Hematopoietic multipotent progenitor cell treated with erythropoietin and hydrocortisone succinate and interleukin-3 and kit ligand, for 17 days (in vitro differentiated cells): ENCODE measurements around the gene SLC27A6.
"Not testable (repeated sequence)": the region's sequence is repeated elsewhere in the genome, so short reads cannot be mapped to it uniquely, and the experiment has no call there.

Source experiments
- DNase-seq: peaks from one replicate; pipeline ENCODE4 v3.0.0-alpha.2; 2015; ENCODE audit warnings: low spot score

Gene SLC27A6

DNA sequence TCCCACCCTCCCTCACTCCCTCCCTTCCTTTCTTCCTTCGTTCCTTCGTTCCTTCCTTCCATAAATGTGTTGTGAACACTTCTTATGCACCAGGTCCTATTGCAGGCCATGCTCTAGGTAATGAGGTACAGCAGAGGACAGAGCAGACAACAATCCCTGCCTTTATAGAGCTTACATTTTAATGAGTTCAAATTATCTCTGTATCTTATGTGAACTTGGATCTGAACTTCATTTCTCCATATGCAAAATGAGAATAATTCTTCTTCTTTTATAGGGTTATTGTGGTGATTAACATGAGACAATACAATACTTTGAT lies 37.2 kb downstream of the SLC27A6 start:
- no peak for DNase-seq

DNA sequence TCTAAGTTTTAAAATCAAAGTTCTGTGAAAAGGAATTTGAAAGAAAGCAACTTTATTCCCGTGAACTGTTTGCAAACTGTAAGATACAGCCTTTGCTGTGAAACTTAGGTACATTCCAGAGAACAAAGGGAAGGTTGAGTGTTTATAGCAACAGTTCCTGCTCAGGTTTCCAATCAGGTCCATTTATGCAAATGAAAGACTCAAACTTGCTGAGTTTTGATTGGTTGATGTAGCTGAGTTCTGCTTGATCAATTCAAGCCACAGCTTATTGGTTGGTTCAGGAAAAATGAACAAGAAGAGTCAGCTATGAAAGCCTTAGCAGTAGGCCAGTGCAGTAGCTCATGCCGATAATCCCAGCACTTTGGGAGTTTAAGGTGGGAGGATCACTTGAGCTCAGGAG lies 37.9 kb downstream of the SLC27A6 start:
- DNase-seq: no peak

- no peak for DNase-seq
Measured at GRCh38 chr5:129014185-129014584, 48.9 kb downstream of the SLC27A6 start.

DNA sequence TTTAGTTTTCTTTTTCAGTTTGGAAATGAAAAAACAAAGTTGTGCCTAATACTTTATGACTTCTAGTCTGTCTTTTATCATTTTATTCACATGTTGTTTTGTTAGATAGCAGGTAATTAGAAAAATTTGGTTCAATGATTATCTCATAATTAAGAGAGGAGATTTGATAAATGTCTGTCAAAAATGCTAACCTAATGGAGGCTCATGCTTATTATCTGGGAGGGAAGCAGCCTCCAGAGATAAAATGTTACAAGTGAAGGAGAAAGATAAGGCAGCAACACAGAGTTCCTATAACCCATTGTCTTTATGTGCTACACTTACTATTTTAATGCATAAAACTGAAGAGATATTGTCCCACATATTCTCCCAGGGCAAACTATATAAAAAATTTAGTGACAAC lies 53.5 kb downstream of the SLC27A6 start:
- DNase-seq: no peak

GRCh38 chr5:129019401-129019908 lies 54.2 kb downstream of the SLC27A6 start:
- DNase-seq: no peak

GRCh38 chr5:129020683-129021082 lies 55.4 kb downstream of the SLC27A6 start:
- no peak for DNase-seq

DNA sequence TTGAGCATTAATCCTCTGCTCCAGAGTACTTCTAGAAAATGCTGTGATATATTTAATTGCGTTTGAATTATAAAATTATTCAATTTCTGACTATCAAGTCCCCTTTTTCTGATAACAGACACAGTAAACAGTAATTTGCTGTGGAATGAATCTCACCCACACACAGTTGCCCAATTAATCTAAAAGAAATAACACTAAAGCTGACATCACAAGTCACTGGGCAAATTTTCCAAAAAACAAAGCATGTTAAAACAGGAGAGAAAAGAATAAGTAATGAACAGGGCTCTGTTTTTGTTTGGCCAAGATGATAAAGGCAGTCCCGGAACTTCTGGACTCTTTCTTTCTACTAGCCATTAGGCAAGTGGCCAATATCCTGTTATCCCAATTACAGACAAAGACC lies 56.5 kb downstream of the SLC27A6 start:
- DNase-seq: no peak

DNA sequence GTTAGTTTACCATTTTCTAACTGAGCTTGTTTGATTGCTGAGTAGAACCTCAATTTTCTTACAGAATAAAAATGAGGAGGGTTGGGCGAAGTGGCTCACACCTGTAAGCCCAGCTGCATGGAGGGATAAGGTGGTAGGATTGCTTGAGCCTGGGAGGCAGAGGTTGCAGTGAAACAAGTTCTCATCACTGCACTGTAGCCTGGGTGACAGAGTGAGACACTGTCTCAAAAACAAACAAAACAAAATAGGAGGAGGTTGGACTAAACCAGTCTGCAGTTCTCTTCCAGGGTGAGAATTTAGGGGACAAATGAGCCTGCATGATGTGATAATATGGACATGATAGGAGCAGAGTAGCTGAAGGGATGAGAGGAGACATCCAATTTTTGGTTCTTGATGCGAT lies 57.3 kb downstream of the SLC27A6 start:
- DNase-seq: no peak

- no peak for DNase-seq
Measured at GRCh38 chr5:129027260-129027659, 62.0 kb downstream of the SLC27A6 start.

DNA sequence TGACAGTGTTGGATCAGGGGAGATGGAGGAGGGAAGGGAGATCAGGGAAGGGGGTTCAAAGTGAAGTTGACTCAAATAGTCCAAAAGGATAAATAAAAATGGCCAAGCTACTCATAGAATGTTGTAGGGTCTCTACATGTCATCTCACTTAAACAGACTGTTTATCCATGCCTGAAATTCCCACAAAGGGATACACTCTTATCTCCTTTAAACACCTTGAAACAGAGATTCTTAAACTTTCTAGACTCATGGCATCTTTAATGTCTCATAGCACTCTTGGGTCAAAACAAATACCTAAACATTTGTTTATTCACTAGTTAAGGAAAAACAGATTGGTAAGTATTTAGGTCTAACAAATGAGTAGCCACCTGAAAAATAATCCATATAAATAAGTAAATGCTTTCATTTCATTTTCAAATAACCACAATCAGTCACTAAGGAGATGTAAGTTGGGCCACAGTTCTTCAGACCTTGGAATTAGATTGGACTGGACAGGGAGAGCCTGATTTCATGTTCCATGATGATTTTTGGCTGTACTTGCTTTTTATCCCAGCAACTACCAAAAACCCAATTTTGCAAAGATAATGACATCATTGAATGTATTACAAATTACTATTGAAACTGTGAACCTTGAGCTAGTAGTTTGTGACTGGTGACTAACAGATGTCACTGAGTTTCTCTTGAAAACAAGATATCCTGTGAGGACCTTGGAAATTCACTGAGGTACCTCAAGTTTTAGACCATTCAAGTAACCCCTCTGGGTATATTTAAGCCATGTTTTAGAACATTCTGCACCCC lies 66.8 kb downstream of the SLC27A6 start:
- no peak for DNase-seq

GRCh38 chr5:129036257-129036656 lies 71.0 kb downstream of the SLC27A6 start:
- DNase-seq: not testable (repeated sequence)

- DNase-seq: no peak
Measured at GRCh38 chr5:129041196-129041881, 76.1 kb downstream of the SLC27A6 start.

DNA sequence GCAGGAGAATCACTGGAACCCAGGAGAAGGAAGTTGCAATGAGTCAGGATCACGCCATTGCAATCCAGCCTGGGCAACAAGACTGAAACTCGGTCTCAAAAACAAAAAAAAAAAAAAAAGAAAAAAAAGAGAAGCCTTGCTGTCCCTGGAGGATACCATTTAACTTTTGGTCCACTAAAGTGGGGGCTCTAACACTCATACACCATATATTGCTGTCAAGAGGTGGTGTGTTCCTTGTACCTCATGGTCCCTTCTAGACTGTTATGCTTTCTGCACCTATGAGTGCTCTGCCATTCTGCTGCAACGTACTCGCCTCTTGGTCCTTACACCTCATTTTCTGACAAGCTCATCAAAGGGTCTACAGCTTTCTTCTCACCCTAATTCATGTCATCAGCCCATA lies 77.0 kb downstream of the SLC27A6 start:
- no peak for DNase-seq

DNA sequence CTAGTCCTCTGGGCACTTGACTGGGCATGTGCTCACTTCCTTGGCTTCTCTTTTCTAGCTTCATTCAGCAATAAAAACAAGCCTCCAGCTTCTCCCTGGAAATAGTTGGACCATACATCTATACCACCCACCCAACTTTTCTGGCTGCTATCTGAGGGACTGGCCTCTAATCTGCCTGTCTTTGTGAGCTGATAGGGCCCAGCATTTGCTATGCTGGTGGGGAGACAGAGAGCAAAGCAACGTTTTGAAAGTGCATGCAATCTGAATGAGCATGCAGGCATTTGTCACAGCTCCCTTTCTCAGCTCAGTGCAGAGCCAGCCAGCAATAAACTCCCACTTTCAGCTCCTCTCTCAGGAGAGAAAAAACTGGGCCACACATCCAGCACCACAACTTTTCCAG lies 78.6 kb downstream of the SLC27A6 start:
- DNase-seq: no peak

- no peak for DNase-seq
Measured at GRCh38 chr5:129046151-129046550, 80.9 kb downstream of the SLC27A6 start.

- DNase-seq: no peak
Measured at GRCh38 chr5:129048509-129048908, 83.2 kb downstream of the SLC27A6 start.

DNA sequence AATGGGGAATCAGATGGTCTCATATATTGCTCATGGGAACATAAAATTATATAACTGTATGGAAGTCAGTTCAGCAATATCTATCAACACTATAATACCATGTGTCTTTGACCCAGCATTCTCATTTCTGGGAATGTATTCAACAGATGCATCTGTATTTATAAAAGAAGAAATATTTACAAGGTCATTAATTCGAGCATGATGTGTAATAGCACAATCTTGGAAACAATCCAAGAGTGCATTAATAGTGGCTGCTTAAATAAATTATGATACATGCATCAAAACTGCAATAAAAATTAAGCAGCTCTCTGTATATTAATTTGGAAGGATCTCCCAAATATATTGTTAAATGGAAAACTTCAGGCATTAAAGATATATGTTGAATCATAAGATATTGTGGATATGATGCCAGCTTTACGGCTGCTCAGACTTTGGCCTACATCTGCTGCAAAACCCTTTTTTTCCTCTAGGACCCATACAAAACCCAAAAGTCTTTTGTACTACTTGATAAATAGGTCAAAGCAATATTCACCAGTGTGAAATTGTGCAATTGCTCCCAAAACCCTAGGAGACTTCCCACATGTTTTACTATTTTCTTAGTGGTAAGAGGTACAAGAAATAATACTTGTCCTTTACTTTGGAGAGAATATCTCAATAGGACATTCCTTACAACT lies 84.0 kb downstream of the SLC27A6 start:
- DNase-seq: no peak

GRCh38 chr5:129051283-129051682 lies 86.0 kb downstream of the SLC27A6 start:
- no peak for DNase-seq

- no peak for DNase-seq
Measured at GRCh38 chr5:129053438-129053837, 88.2 kb downstream of the SLC27A6 start.

- DNase-seq: no peak
Measured at GRCh38 chr5:129057329-129057728, 92.0 kb downstream of the SLC27A6 start.

GRCh38 chr5:129061849-129062248 lies 96.6 kb downstream of the SLC27A6 start:
- DNase-seq: no peak

GRCh38 chr5:129063483-129064113 lies 98.3 kb downstream of the SLC27A6 start:
- no peak for DNase-seq

DNA sequence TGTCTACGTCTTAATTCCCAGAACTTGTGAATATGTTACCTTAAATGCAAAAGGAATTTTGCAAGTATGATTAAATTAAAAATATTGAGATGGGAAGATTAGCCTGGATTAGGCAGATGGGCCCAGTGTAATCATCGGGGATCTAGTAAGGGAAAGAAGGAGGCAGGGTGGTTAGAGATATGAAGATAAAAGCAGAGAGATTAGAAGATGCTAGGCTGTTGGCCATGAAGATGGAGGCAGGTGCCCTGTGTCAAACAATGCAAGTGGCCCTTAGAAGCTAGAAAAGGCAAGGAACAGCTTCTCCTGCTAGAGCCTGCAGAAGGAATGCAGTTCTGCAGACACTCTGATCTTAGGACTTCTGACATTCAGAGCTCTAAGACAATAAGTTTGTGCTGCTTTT lies 100.4 kb downstream of the SLC27A6 start:
- no peak for DNase-seq
